Stimulated activated CD4-positive, alpha-beta T cell treated with anti-CD3 and anti-CD28 coated beads, Interleukin-12 subunit alpha, Interleukin-12 subunit beta, amount 100 ng/mL, for 24 hours (primary cell): ENCODE data around the gene KCNJ6.
"Not testable (repeated sequence)": the region's sequence is repeated elsewhere in the genome, so short reads cannot be mapped to it uniquely, and the experiment has no call there.

Source experiments
- DNase-seq, 2 experiments: peaks; one replicate each; pipeline ENCODE4 v3.0.0-alpha.2; 2020; ENCODE audit warnings: low read depth in 2 of 2

KCNJ6 gene

GRCh38 chr21:37647781-37648180, 268.5 kb downstream of the KCNJ6 start:
- DNase-seq: no peak

DNA sequence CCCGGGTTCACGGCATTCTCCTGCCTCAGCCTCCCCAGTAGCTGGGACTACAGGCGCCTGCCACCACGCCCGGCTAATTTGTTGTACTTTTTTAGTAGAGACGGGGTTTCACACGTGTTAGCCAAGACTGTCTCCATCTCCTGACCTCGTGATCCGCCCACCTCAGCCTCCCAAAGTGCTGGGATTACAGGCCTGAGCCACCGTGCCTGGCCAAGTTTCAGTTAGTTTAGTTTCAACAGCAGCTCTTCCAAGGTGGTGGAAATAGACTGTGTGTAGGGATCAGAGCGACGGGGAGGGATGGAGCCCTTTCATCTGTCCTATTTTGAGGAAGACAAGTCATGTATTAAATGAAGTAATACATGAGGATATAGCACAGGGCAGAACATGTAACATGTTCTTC, 269.5 kb downstream of the KCNJ6 start:
- not testable (repeated sequence) for DNase-seq

GRCh38 chr21:37645848-37646247, 270.4 kb downstream of the KCNJ6 start:
- no peak for DNase-seq

DNA sequence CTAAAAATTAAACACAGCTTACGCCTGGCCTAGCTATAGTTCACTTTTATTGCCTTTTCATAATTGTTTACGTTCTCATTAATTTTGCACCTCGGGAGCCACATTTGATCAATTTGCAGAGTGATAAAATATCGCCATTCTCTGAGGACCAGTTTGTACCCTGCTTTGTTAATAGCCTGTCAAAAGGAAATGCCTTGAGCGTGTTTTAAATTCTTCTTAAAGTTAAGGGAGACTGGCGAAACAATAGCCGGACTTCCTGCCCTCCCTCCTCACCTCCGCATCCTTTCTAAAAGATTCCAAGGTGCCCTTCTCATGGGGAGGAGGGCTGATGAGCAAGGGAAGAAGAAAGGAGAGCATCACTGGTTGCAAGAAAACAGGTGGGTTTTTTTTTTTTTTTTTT, 271.6 kb downstream of the KCNJ6 start:
- DNase-seq: no peak

- not testable (repeated sequence) for DNase-seq
Observed at GRCh38 chr21:37643862-37644261, 272.4 kb downstream of the KCNJ6 start.

- DNase-seq: peak in 1 of 2 experiments; percentile 8
Observed at GRCh38 chr21:37642493-37642892, 273.8 kb downstream of the KCNJ6 start.

GRCh38 chr21:37639756-37640155, 276.5 kb downstream of the KCNJ6 start:
- DNase-seq: no peak

DNA sequence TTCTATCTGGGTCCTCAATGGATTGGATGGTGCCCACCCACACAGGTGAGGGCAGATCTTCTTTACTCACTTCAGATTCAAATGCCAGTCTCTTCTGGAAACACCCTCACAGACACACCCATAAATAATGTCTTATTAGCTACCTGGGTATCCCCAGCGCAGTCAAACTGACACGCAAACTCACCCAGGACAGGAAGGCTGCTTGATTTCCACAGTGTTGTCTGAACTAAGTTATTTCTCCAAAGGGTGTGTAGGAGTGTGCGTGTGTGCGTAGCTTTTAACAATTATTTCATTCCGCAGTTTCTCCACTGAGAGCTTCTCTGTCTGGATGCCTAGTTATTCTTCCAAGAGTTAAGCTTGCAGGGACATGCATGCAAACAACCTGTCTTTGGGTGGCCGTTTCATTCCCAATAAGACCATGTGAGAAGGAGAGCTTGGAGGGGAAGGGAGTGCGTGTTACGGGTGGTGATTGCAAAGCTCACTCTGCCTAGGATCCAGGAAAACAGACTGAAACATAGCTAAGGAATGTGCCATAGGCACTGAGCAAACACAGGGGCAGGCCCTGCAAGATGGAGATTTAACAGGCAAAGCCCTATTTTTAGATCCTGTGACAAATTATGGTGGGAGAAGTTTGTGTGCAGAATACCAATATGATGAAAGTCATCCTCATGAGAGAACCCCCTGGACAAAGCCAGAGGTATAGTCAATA, 280.0 kb downstream of the KCNJ6 start:
- no peak for DNase-seq

- DNase-seq: no peak
Observed at GRCh38 chr21:37631319-37632117, 284.7 kb downstream of the KCNJ6 start.

- DNase-seq: no peak
Observed at GRCh38 chr21:37630872-37631271, 285.4 kb downstream of the KCNJ6 start.

DNA sequence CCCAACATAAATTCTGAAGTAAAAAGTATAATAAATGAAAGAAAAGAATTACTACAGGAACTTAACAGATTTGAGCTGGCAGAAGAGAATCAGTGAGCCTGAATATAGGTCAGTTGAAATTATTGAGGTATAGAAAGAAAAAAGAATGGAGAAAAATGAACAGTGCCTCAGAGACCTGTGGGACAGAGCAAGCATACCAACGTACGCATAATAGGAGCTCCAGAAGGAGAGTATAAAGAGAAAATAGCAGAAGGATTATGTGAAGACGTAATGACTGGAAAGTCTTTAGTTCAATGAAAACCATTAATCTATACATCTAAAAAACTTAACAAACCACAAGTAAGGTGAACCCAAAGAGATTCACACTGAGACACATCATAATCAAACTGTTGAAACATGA, 287.9 kb downstream of the KCNJ6 start:
- DNase-seq: no peak

- DNase-seq: no peak
Observed at GRCh38 chr21:37627561-37627960, 288.7 kb downstream of the KCNJ6 start.

DNA sequence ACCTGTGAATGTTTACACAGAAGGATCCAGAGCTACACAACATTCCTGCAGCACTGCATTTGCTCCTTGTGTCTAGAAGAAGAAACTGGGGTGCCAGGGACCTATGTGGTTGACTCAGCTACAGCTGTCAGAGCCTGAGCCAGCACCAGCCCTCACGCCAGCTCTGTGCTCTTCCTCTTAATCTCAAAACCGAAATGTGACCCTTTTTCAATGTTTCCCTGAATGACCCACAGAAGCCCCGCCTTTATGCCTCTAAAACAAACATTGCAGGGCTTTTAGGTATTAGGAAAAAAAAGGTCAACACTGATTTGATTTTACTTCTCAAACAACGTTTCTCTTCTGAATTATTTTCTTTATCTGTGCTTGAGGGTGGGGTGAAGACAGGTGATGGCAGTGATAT, 289.2 kb downstream of the KCNJ6 start:
- no peak for DNase-seq

DNA sequence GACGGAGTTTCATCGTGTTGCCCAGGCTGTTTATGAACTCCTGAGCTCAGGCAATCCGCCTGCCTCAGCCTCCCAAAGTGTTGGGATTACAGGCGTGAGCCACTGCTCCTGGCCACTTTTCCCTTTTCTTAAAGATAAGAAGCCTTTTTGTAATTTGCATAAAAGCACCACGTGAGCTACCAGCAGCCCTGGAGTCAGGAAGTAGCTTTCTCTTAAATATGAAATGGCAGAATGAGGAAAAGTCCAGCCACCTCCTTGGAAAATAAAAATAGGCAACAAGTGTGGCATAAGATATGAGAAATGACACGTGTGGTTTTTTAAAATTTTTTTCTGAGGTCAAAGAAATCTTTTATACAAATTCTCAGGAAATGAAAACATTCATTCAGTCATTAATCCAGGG, 289.9 kb downstream of the KCNJ6 start:
- DNase-seq: no peak

DNA sequence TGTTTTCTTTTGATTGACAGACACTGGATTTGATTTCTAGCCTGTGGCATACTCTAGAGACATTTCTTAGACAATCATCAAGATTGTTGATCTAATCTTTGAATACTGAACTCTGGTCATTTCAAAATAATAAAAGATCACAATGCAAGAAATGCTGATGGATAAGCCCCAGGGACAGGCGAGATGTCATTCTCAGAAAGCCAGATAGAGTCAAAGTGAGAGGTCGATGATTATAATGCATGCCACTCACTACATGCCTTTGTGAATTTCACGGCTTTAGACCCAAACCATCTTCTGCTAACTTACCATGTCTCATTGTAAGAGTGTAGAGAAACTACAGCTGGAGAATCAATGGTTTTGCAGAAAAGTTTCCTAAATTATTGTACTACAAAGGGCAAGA, 292.6 kb downstream of the KCNJ6 start:
- DNase-seq: no peak

- DNase-seq: no peak
Observed at GRCh38 chr21:37623183-37623582, 293.1 kb downstream of the KCNJ6 start.

- DNase-seq: no peak
Observed at GRCh38 chr21:37622755-37623154, 293.5 kb downstream of the KCNJ6 start.

- DNase-seq: no peak
Observed at GRCh38 chr21:37620401-37620800, 295.9 kb downstream of the KCNJ6 start.

- DNase-seq: no peak
Observed at GRCh38 chr21:37619464-37619974, 296.7 kb downstream of the KCNJ6 start.

DNA sequence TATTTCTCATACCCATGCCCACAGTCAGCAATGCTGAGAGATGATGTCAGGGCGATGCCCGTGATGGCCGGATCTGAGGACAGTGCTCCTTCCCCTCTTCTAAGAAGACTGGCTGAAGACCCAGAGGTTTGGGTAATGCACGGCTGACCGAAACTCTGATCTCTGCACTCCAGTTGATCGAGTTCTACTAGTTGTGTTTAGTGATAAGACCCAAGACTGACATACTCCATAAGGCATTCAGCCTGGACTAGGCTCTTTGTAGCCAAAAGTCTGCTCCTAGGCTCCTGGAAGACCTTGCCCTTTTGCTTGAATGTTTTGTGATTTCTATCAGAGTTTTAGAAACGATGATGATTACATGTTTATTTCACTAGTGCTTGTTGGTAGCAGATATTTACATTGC, 298.2 kb downstream of the KCNJ6 start:
- DNase-seq: no peak

GRCh38 chr21:37615962-37616361, 300.3 kb downstream of the KCNJ6 start:
- DNase-seq: no peak

- no peak for DNase-seq
Observed at GRCh38 chr21:37614351-37614875, 301.8 kb downstream of the KCNJ6 start.

DNA sequence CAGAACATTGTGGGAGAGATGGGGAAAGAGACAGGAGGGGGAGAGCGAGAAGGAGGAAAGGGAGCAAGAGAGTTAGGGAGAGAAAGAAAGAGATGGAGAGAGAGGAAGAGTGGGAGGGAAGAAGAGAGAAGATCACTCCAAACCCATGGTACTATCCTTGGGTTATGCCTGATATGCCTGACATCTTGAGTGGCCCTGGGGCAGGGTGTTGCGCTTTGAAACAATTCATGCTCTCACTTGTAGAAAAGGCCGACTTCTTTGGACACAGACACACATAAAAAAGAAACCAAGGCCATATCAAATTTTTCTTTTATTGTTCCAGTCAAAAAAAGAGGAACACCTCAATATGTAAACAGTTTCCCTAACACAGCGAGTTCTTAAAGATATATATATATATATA, 309.2 kb downstream of the KCNJ6 start:
- no peak for DNase-seq
